ENCODE data around the gene CHGA.
A peak's percentile ranks its signal among the peaks of the same experiment; 100 is the strongest.

The CHGA gene

DNA sequence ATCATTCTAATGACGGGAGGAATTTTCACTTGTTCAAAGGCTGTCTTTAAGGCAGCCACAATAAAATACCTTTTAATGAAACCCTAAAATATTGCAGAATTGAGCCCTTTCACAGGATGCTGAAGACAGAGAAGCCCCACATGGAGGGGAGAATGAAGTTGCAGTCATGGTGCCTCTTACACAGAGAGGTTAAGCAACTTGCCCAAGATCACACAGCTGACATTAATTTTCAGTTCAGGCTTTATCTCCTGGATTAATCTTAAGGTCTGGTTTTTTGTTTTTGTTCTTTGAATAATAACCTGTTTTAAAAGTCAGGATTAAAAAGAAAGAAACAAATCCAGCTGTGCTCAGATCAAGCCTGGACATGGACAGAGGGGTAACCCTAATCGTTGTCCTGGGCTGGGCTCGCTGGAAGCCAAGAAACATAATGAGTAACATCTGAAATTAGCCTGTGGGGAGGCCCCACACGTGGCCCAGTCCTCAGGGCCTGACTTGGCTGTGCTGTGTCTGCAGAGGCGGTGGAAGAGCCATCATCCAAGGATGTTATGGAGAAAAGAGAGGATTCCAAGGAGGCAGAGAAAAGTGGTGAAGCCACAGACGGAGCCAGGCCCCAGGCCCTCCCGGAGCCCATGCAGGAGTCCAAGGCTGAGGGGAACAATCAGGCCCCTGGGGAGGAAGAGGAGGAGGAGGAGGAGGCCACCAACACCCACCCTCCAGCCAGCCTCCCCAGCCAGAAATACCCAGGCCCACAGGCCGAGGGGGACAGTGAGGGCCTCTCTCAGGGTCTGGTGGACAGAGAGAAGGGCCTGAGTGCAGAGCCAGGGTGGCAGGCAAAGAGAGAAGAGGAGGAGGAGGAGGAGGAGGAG lies 8.0 kb downstream of the CHGA start:
- DNase-seq, result no peak

DNA sequence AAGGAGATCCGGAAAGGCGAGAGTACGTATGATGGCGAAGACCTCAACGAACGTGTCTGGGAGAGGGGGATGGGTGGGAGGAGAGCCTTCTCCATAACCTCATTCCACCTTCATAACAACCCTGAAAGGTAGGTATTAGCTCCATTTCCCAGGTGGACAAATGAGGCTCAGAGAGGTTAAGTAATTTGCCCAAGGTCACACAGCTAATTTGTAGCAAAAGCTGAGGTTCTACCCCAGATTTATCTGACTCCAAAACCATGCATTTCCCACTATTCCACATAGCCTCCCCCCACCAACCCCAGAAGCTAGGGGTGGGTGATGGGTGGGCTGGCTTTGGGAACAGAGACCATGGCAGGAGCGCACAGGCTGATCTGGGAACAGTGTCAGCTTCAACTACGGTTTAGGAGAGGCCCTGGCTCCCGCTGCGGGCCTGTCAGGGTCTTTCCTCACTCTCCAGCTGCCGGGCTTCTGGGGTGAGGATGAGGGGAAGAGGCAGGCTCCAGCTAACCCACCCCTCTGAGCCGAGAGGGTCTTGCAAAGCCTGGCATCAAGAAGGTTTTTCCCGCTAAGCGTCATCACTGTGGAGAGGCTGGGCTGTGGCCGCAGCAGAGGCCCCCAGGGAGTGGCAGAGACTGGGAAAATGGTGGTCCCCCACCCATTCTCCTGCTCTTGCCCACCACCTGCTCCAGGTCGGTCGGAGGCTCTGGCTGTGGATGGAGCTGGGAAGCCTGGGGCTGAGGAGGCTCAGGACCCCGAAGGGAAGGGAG lies 8.9 kb downstream of the CHGA start:
- DNase-seq, result no peak

DNA sequence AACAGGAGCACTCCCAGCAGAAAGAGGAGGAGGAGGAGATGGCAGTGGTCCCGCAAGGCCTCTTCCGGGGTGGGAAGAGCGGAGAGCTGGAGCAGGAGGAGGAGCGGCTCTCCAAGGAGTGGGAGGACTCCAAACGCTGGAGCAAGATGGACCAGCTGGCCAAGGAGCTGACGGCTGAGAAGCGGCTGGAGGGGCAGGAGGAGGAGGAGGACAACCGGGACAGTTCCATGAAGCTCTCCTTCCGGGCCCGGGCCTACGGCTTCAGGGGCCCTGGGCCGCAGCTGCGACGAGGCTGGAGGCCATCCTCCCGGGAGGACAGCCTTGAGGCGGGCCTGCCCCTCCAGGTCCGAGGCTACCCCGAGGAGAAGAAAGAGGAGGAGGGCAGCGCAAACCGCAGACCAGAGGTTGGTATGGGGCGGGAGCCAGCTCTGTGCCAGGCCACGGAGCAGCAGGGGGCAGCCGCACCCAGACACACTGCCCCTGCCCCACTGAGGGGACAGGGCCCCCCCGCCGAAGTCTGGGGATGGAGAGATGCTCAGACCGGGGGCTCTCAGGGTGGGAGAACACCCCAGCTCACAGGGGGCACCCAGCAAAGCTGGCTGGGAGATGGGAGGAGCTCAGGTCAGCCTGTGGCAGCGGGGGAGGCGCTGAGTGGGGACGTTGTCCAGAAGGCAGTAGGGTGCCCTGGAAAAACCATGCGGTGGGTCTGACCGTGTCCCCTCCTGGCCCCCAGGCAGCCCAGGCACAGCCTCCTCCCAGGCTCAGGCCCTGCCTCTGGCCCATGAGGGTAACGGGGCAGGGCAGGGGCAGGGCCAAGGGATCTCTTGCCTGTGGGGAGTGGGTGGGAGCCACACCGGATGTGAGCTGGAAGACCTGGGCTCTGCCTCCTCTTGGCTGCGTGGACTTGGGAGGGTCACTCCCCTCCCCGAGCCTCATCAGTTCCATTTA lies 9.8 kb downstream of the CHGA start:
- no peak for DNase-seq

DNA sequence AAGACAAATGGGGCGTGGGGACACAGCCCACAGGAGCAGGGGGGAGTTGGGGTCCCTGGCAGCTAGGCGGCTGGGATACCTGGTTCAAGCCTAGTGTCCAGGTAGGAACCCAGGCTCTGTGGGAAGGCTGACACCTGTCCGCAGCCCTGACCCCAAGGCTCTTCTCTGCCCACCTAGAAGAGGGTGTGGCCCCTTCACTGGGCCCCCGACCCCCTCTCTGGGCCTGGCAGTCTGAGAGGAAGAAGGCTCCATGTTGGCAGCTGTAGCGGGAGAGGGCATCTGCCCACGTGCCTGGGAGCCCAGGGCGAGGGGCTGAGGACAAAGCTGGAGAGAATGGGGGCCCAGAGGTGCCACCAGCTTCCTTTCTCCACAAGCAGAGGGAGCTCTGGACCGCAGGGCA lies 10.5 kb downstream of the CHGA start:
- DNase-seq, result no peak

DNA sequence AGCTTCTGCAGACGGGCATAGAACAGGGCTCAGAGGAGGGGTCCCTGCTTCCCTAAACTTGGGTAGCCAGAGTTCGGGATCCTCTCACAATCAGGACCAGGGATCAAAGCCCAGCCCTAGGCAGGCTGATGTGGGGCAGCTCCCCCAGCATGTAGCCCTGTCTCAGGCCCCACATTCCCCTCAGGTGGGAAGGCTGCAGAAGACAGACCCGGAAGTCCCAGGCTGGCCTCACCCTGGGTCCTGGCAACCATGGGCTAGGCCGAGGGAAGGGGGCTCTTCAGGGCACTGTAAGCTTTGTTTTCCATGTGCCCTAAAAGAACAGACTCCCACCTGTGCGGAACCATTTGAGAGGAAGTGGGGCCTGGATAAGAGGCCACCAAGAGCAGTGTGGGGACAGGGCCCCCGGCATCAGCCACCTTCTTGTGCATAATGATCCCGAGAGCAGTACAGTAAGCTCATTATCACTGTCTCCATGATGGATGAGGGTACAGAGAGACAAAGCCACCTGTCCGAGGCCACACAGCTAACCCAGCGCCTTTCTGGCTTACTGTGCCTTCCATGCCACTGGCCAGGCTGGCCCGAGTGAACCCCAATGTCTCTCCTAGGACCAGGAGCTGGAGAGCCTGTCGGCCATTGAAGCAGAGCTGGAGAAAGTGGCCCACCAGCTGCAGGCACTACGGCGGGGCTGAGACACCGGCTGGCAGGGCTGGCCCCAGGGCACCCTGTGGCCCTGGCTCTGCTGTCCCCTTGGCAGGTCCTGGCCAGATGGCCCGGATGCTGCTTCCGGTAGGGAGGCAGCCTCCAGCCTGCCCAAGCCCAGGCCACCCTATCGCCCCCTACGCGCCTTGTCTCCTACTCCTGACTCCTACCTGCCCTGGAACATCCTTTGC lies 11.5 kb downstream of the CHGA start:
- no peak for DNase-seq

DNA sequence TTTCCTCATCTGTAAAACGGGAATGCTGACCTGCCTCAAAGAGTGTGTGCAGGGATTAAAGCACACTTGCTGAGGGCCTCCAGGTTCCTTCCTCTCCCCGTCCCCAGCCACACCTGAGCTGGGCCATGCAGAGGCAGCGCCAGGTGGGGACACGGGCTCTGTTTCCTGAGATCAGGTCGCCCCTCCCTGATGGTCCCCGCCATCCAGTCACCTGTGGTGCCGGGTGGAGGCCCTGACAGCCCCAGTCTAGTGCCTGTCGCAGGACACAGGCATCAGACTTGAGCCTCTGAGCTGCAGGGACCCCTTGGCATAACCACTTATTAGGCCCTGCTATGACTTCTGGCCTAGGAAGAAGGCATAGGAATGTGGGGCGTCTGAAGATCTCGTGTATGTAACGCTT lies 12.5 kb downstream of the CHGA start:
- DNase-seq, result no peak

DNA sequence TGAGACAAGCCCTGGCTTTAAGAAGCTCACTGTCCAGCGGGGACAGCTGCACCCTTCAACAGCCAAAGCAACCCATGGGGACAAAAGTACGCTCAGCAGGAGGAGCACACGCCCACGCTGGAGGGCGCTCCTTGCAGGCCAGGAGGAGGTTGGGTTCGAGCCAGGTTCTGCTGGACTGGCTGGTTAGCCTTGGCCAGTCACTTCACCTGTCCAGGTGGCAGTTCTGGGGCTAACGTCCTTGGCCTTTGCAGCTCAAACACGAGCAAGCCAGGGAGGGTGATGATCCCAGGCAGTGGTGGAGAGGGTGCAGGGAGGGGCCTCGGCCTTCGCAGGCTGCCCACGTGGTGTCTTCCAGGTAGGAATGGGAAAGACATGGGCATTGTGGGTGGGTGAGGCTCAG lies 13.1 kb downstream of the CHGA start:
- DNase-seq, result no peak

DNA sequence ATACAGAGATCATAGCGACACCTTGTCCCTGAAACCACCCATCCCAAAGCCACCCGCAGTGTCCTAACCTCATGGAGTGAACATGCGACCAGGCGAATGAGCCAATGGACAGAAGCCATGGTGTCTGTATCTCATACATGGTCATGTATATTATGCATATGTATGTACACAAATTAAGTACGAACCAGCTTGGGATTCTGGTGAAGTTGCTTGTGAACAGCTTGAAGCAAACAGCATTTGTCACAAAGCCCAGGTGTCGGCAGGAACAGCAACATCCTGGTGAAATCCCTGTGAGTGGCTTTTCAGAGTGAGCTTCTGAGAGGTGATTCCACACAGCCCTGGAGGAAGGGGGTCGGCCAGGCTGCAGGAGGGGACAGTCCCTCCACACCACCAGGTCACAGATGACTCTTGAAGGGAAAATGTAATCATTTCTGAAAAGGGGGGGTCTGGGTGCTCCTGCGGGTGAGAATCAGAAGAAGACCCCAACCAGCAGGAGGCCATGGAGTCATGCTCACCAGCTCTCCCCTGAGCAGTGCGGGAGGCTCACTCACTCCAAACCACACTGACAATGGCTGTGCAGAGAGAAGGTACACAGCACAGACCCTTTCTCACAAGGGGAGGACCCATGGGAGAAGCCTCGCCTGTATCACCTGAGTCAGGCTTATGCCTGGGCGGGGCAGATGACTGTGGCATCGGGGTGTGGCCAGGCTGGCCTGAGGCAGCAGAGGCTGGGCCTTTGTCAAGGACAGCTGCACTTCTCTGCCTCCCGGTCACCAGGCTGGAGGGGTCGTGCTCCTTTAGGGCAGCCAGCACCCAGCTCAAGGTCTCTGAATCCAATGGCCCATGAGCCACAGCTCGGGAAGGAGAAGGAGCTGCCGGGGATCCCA lies 14.3 kb downstream of the CHGA start:
- DNase-seq, result peak; percentile 83

DNA sequence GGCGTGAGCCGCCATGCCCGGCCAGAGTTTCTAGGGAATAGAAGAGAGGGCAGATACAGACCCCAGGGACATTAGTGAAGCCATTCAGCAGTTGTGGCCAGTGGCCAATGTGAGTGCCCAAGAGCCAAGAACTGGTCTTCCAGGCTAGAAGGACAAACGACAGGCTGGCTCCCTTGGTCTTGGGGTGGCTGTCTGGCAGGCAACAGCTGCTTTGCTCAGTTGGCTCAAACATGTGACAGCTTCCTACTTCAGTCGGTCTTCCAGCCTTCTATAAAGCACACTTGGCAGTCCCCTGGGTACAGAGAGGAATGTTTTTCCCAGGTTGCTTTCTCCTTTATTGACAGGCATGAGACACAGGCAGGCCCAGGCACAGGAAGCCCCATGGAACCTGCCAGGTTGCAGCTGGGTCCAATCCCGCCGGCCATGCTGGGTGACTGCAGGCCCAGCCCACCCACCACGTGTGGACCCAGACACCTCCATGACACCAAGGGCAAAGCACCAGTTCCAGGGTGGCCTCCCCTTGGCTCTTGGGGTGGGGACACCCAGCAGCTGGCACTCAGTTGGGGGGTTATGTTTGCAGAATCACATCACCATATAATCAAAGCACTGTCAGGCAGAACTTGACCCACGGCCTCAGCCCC lies 15.4 kb downstream of the CHGA start:
- no peak for DNase-seq

DNA sequence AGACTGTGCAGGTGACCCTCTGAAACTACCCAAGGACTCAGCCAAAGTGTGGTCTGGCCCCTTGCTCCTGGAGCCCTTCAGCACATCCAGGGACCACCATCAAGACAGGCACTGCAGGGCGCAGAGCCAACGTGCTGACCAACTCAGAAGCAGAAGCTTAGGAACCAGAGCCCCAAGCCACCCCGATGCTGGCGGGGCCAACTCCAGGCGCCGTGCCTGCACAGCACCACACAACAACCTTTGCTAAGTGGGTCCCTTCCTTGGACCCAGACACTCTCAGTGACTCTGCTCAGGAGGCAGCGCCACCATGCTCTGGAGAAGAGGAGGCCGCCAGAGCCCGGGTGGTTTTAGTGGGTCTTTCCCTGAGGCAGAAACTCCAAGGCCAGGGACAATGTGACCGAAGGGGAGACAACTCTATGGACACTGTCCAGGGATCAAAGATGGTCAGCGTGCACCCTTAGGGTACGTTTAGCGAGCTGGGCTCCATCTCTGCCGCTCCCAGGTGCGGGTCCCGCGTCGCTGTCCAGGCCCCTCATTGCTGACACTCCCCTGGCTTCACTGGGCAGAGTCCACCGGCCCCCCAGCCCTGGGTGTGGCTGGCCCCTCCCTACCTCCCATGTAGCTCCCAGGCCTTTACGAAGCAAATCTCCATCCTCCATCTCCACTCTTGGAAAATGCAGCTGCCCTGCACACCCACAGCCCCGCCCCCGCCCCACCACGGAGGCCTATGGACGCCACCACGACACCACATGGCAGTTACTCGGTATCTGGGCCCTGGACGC lies 16.1 kb downstream of the CHGA start:
- no peak for DNase-seq

DNA sequence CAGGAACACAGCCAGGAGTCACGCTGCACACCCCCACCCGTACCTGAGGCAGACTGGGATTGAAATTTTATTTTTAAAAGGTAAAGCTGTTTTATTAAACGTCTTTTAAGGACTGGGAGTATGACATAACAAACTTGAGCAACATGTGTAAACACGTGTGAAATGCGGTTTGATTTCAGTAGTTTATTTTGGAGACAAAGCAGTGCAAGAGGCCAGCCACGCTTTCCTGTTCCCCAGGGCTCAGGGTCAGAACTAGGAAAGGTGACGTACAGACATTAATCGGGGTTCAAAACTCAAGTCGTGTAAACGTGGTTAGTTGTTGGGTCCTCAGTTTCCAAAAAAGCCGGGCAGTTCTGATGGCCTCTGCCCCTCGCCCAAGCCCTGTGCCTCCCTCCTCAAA lies 16.7 kb downstream of the CHGA start:
- DNase-seq, result no peak

DNA sequence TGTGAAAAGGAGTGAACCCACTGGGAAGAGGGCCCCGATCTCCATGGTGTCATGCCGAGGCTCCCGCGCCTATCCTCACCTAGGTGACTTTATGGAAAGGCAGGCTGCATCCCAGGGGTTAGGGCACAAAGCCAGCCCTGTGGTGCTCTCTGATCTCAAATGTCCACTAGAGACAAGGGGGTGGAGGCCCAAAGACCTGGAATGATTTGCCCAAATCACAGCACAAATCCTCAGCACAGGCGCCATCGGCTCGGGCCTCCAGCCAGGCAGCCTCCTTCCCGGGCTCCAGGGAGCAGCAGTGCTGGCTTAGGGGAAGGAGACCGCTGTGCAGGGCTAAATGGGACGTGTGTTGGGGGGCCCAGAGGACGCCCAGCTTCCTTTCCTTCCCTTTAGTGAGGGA lies 17.6 kb downstream of the CHGA start:
- DNase-seq, result no peak

DNA sequence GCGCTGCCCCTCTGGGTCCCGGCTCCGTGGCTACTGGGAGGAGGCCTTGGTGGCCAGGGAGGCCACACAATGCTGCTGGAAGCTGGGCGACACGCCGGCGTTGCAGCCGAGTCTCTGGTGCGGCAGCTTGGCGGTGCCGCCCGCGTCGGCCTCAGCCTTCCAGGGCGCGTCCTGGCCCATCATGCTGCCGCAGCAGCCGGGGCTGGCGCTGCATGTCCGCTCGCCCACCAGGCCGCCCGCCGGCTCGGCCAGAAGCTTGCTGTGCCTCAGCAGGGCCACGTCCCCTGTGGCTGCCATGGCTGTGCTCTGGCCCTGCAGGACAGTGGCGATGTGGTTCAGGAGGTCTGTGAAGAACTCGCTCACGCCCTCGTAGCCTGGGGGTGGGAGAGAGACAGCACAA lies 18.6 kb downstream of the CHGA start:
- no peak for DNase-seq

DNA sequence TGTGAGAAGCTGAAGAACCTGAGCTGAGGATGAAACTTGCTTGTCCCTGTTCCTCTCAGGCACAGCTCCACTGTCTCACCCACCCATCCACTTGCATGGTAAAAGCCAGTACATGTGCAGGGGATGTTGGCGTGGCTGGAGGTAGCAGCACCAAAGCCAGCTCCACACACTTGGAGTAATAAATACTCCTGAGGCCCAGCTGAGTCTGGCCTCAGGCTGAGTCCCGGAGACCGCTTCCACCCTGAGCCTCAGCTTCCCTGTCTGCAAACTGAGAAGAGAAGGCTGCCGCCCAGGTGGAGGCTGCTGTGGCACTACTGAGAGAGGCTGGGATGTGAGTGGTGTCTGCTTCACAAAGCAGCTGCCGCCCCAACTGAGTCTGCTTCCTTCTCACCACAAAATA lies 19.2 kb downstream of the CHGA start:
- no peak for DNase-seq

DNA sequence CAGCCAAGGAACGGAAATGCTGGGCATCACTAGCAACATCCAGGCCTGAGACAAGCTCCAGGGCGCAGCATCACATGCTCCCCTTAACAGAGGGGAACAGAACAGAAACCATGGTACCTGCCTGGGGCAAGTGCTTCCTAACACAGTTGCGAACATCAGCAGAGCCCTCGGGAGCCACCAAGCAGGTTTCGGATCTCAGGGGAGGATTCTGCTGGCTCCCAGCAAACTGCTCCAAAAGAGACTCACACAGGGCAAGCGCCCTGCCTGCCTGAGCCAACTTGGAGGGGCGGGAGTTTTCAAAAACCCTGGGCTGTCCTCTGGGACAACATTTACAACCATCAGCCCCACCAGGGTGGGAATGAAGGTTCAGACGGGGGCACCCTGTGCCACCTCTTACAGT lies 19.6 kb downstream of the CHGA start:
- DNase-seq, result no peak

DNA sequence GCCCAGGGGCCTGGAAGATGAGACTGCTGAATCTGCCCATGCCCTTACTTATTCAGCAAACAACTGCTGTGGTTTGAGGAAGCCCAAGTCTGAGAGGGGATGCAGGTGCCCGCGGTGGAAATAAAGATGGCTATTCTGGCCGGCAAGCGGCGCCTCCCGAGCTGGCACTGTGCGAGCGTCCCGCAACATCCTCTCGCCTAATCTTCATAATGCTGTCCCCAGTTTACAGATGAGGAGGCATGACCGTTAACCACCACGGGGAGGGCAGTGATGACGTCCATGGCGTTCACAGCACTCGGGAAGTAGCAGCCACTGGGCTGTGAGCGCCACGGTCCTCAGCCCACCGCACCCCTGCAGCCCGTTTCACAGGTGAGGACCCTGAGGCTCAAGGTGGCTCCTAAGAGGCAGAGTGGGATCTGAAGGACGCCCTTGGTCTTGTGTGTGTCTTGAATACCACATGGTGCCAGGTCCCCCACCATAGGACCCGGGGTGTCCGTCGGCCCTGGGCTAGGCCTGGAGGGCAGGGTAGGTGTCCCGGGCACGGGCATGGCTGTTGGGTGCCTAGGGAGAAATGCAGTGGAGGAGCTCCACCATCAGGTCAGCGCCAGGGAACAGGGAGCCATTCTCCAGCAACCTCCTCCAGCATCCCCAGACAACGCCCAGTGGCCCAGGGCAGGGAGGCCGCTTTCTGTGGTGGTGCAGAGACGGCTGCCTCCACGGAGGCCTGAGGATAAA lies 20.2 kb downstream of the CHGA start:
- no peak for DNase-seq

DNA sequence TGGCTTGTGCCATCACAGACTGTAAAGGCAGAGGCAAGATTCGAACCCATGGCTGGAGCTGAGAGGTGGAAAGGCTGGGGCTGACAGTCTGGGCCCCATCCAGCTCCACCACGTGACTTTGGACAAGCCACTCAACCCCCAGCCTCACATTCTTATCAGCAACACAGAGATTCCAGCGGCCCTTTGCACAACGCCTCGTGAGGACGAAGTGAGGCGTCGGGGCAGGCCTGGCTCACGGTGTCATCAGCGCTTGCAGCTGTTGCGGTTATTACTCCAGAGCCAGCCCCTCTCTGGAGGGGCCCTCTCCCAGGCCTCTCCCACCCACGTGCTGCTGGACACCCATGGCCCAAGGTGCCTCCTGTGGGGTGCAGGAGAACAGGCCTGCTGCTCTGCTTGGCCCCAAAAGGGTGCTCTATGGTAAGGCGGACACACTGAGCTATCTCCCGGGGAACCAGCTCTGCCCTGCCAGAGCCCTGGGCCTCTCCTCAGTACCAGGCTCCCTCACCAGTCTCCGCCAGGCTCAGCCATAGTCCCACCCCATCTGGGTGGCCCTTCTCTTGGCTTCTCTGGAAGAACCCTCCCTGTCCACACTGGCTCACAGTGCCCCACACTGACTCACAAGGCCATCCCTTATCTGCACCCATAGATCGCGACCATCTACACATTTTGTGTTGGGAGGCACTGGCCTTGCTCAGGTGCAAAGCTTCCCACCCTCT lies 21.1 kb downstream of the CHGA start:
- DNase-seq, result no peak

DNA sequence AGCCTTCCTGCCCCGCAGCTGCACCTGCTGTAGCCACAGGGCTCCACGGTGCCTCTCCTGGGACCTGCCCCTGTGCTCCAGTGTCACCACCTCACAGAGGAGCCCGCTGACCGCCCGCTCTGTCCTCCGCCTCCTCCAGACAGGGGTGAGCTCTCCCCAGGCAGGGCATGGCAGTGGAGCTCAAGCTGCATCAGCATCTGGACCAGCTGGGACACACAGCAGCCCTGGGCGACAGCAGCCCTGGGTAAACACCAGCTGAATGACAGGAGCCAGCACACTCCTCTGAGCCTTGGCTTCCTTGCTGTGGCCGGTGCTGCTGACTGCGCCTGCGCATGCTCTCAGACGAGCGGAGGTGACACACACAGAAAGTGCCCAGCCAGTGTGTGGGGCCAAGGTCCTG lies 22.0 kb downstream of the CHGA start:
- no peak for DNase-seq

Measured in NCI-H1436 (cell line).